CD4-positive, alpha-beta T cell treated with Interleukin-15 for 4 hours (primary cell): ENCODE data around the gene B3GNT8.
A peak's percentile ranks its signal among the peaks of the same experiment; 100 is the strongest.
"Not testable (repeated sequence)": the region's sequence is repeated elsewhere in the genome, so short reads cannot be mapped to it uniquely, and the experiment has no call there.

Source experiments
- DNase-seq: peaks from one replicate; pipeline ENCODE4 v3.0.0-alpha.2; 2020; ENCODE audit warnings: low spot score

The B3GNT8 gene, protein sequence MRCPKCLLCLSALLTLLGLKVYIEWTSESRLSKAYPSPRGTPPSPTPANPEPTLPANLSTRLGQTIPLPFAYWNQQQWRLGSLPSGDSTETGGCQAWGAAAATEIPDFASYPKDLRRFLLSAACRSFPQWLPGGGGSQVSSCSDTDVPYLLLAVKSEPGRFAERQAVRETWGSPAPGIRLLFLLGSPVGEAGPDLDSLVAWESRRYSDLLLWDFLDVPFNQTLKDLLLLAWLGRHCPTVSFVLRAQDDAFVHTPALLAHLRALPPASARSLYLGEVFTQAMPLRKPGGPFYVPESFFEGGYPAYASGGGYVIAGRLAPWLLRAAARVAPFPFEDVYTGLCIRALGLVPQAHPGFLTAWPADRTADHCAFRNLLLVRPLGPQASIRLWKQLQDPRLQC

DNA sequence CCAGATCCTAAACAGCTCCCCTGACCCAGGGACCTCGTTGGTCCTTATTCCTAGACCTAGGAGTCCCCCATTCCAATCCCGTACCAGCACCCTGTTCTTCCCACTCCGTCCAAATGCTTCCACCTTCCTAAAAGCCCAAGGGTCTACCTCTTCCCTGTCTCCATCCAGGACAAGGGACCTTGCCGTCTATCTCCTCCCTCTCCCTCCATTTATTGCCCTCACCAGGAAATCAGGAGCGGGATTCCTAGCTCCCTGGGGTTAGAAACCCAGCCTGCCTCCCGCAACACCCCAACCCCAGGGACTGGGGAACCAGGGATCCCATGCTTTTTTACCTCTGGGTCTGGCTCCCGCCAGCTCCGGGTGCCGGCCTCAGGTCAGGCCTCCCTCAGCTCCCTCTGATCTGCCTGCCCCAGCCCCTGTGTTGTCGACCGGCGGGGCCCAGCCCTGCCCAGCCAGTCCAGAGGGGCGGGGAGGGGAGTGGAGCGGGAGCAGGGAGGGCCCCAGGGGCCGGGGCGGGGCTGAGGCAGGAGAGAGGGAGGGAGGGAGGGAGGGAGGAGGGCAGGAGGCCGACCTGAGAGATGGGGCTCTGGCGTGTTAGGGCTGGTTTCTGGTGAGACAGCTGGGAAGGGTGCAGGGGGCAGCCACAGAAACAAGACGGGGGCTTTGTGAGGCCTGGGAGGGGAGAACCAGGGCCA lies at the start of gene B3GNT8:
TSS of gene B3GNT8 (minus strand) at position 423 of the 695 bp plus-strand sequence. CDS start 596 bp downstream, outside the sequence.
- DNase-seq: peak; percentile 31

DNA sequence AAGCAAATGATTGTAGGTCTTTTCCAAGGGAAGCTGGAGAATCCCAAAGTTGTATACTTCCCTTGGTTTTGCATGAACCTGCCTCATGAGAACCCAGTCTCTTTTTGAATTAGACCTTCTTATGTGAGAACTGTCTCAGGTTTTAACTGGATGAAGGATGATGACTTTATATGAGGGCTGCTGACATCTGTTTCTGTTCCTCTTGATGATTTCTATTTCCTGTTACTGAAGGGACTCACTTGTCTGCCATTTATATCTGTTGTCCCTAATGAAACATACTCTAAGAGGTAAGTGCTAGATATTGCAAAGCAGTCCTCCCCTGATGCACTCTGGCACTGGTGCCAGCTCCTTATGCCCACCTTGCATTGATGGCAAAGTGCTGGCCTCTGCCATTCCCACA lies 49.4 kb upstream of the B3GNT8 start:
- DNase-seq: no peak

DNA sequence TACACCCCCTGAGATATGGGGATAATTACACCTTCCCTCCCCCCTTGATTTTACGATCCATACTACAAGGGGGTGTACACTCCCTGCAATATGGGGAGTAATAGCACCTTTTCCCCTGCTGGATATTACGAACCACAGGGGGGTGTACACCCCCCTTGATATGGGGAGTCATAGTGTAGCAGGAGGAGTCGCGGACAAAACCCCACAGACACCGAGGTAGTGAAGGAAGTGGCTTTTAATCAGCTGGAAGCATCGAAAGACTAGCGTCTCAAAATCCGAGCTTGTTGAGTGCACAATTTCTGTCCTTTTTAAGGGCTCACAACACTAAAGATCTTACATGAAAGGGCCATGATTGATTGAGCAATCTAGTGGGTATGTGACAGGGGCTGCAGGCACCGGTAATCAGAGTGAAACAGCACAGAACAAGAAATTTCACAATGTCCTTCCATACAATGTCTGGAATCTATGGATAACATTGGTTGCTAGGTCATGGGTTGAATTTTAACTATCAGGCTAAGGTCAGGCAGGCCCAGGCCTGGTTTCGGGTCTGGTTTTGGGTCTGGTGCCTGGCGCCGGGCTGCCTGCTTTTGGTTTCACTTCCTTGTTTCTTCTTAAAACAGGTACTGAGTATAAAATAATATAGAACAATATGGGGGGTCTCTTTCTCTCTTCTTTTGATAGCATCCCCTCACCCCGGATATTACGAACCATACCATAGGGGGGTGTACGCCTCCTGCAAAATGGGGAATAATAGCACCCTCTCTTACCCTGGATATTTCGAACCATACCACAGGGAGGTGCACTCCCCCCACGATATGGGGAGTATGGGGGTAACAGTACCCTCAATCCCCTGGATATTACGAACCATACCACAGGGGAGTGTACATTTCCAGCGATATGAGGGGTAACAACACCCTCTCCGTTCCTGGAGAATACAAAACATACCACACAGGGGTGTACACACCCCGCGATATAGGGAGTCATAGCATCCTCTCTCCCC lies 36.4 kb upstream of the B3GNT8 start:
- DNase-seq: not testable (repeated sequence)

DNA sequence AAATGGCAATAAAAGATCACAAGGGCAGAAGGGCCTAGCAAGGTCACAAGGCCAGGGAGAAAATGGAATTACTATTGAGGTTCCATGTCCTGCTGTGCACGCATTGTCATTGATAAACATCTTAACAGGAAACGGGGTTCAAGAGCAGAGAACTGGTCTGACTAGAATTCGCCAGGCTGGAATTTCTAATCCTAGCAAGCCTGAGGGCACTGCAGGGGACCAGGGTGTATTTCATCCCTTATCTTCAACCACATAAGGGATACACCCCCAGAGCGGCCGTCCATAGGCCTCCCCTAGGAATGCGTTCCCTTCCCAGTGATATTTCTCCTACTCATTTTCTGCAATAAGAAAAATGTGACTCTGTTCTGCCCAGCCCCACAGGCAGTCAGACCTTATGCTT lies 35.3 kb upstream of the B3GNT8 start:
- no peak for DNase-seq

DNA sequence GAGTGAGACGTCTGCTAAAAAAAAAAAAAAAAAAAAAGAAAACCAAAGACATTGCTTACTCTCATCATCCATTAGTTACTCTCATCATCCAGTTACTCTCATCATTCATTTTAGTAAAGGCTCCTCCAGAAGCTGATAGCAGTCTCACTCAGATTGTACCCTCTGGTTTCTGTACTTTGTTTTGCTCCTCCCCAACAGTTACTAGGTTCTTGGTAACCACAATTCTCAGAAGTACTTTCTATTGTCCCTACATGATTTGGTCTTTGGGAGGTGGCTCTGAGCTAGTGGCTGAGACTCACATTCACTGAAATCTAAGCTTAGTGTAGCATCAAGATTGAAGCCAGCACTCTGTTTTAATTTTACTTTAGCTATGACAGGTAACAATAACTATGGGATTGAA lies 30.1 kb upstream of the B3GNT8 start:
- DNase-seq: peak; percentile 58

DNA sequence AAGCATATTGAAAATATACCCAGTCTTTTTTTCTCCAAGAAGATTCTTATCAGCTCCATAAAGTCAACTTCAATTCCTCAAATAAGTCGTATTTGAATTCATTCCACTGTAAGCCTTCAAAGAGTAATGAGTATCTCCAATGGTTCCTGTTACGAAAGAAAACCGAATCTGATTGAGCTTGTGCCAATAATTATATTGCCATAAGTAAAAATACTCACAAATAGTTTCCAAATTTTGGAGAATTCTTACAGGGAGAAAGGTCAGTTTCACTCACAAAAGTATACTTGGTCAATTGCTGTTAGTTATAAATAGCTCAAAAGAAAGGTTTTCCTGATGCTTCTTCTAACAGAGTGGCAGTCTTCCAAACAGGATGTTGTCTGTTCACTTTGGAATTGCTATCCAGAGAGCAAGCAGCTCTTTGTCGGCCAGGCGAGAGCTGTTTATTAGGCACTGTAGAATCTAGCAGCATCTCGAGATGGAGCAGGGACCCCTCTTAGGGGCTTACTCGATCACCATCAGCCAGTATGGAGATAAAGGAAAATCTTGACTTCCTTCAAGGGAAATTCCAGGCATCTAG lies 29.3 kb upstream of the B3GNT8 start:
- DNase-seq: no peak

DNA sequence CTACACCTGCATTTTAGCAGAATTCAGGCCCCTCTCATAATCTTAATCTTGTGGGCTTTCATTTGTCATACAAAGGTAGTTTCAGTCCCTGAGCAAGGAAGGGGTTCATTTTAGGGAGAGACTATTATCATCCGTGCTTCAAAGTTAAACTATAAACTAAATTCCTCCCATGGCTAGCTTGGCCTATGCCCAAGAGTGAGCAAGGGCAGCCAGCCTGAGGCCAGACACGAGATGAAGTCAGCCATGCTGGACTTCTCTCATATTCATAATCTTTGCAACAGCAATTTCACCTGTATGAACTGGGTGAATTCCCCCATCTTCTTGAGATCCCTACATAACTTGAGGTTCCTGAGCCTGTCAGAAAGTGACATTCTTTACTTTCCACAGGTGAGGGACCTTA lies 28.8 kb upstream of the B3GNT8 start:
- DNase-seq: no peak

DNA sequence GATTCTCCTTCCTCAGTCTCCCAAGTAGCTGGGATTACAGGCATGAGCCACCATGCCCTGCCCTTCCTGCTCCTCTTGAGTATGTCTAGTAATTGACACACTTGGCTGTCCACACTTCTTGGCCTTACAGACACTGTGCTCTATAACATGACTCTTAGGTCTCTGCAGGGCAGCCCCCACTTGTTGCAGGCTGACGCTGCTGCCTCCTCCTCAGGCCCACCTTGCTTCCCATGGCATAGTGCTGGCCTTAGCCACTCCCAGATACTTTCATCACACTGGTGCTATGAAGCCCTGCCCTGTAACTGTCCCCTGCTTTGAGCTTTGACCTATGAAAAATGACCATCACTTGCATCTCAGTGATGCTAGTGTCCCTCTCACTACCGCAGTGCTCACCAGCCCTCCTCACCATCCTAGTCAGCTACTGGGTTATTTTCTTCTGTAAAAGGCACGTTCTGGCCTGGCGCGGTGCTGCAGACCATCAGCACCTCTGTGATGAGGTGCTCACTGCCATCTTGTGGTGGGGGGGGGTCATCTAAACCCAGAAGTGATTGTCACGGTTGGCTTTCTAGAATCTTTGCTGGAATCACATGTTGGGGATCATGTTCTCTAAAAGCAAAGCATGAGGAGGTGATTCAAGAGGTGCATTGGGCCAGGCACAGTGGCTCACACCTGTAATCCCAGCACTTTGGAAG lies 25.6 kb upstream of the B3GNT8 start:
- no peak for DNase-seq

DNA sequence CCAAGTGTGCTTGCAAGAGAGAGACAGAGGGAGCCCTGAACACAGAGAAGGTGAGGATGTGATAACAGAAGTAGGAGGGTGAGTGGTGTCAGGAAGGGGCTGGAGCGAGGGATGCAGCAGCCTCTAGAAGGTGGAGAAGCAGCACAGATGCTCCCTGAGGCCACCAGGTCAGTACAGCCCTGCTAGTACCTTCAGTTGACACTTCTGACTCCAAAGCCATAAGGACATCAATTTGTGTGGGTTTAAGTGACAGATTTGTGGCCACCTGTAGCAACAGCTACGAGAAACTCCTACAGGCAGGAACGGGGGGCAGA lies 22.6 kb upstream of the B3GNT8 start:
- no peak for DNase-seq

DNA sequence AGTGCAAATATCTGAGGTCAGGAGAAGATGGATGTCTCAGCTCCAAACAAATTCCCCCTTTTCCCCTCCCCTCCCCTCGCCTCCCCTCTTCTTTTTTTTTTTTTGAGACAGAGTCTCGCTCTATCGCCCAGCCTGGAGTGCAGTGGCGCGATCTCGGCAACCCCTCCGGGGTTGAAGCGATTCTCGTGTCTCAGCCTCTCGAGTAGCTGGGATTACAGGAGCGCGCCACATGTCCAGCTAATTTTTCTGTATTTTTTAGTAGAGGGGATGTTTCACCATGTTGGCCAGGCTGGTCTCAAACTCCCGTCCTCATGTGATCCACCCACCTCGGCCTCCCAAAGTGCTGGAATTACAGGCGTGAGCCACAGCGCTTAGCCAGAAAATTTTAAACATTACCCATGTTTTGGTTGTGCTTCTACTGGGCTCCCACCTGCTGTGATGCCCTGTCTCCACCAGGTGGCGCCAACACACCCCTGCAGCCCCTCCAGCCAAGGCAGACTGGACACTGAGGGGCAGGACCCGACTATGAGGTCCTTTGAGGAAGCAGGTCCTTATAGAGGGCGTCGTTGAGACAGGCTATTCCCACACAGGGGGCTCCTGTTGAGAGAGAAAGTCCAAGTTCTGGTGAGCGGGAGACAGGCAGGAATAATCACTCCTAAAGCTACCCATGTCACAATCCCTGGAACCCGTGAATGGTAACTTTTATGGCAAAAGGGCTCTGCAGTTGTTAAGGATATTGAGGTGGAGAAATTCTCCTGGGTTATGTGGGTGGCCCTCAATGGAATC lies 22.1 kb upstream of the B3GNT8 start:
- peak; percentile 65 for DNase-seq

DNA sequence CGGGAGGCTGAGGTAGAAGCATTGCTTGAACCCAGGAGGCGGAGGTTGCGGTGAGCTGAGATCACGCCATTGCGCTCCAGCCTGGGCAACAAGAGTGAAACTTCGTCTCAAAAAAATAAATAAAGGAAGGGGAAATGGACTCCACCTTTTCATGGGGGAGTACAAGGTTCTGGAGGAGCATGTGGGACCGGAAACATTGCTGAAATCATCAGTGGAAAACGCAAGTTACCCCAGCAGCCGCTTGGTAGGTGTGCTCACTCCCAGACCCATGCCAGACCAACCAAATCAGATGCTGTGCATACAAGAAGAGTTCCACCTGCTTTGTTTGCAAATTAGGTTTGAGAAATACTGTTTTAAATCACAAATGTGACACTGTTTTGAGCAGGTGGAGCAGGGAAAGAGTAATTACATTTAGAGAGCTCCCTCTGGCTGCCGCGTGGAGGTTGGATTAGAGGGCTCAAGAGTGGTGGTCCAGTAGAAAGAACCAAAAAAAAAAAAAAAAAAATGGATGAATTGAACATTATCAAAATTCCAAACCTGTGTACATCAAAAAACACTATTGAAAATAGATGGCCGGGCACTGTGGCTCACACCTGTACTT lies 20.7 kb upstream of the B3GNT8 start:
- no peak for DNase-seq

DNA sequence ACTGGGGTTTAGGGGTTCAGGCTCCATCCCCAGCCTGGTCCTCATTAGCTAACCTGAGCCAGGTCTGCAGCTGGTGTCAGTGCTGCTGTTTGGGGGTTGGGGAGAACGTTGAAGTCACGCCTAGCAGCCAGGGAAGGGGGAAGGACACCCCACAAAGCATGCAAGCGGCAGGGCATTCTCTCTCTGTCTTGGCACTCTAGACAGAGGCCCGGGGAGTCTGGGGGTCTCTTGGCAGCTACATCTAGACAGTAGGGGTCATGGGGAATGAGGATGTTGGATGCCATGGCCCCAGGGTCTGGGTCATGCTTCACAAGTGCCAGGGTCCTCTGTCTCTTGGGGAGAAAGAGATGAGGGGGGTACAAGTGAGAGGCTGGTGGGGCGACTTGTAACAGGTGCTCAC lies 18.4 kb upstream of the B3GNT8 start:
- no peak for DNase-seq

DNA sequence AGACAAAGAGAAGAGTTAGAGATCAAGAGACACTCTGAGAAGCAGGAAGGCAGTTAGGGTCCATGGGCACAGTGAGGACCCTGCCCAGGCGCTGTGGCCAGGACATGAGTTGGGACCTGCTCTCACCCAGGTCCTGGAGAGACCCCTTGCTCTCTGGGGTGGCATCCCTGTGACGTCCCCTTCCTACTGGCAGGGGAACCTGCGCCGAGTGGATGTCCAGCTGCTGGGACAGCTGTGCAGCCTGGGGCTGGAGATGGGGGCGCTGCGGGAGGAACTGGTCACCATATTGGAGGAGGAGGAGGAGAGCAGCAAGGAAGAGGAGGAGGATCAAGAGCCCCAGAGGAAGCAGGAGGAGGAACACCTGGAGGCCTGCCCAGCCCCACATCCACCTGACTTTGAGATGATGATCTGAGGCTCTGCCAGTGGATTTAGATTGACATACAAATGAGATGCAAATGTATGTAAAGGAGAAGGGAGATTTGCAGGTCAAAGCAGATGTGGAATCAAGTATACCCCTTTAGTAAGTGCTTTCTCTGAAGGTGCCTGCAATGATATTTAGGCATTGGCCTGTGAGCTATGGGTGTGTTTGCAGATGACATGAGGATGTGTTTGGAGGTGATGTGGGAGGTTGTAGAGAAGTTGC lies 16.8 kb upstream of the B3GNT8 start:
- DNase-seq: no peak

DNA sequence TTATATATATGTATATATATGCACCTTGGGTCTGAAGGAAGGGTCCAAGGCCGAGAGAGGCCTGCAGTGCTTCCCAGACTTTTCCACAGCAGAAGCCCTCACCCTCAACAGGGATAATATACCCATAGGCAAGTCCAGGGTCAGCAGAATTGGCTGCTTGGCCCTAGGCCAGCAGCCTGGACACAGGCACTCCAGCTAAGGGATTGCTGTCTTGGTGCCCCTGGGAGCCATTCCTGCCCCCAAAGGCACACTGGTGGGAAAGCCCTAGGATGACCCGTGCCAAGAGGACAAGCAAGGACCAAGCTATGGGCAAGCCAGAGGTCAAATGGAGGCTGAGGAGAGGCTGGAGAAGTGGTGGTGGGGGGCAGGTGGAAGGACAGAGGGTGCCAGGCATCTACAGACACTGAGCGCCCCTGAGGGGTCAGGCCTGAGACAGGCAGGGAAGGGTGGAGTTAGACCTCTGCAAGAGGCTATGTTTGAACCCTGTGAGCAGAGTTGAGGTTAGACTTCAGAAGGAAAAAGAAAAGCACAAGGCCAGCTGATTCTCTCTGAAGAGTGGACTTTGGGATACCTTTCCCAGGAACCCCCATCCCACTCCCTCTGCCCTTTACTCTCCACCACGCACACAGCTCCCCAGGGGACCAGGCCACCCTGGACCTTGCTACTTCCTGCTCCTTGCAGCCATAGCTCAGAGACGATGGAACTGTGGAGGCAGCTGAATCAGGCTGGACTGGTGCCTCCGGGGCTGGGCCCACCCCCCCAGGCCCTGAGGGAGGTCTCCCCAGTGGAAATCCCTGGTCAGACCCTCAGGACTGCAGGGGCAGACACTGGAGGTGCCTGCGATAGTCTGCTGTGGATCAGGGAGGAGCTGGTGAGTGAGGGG lies 15.5 kb upstream of the B3GNT8 start, which contains the start of gene ERICH4:
TSS of gene ERICH4 (plus strand) at position 684 of the 883 bp plus-strand sequence. CDS start at position 698, 14 bp downstream.
- no peak for DNase-seq

DNA sequence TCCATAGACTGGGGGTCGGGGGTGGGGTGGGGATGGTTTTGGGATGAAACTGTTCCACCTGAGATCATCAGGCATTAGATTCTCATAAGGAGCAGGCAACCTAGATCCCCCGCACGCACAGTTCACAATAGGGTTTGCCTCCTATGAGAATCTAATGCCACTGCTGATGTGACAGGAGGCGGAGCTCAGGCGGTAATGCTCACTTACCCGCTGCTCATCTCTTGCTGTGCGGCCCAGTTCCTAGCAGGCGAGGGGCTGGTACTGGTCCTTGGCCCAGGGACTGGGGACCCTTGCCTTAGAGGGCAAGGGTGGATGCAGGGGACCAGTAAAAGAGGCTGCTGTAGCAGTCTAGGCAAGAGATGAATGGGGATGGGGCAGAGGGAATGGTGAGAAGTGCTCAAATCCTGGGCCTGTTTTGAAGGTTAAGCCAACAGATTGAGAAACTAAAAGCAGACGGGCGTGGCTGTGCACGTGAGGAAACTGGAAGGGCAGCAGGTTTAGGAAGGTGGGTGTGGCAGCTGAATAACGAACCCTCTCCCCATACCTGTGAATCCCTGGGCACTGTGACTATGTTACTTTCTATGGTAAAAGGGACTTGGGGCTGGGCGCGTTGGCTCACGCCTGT lies 14.3 kb upstream of the B3GNT8 start:
- no peak for DNase-seq

DNA sequence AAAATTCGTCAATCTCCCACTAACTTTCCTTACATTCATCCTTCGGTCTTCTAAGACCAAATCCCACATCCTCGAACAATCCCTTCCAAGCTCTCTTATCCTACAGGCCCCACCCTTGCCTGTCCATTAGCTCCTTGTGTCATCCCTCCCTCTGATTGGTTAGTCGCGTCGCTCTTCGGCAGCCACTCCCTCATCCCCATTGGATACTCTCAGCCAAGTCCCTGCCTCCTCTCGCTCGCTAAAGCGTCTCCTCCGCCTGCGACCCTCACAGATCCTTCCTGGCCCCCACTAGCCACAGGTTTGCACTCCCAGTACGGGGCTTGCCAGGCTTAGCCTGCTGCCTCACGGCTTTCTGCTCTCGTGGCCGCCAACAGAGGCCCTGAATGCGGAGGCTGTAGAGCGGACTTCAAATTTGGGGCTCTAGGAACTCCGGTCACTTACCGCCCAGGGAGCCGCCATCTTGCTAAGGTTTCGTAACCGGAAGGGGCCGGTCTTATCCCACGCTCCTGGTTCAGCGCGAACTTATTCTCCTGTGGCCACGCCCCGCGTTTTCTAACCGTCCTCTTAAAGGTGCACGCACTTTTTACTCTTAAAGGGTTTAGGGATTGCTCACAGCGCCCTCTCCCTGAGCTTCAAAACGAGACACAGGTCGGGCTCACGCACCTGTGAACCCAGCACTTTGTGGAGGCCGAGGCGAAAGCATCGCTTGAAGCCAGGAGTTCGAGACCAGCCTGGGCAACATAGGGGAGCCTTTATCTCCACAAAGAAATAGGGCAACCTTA lies 12.5 kb upstream of the B3GNT8 start, which contains the start of gene DMAC2:
TSS of gene DMAC2 (minus strand) at position 472 of the 782 bp plus-strand sequence. CDS start at position 459, 13 bp downstream.
- peak; percentile 95 for DNase-seq

DNA sequence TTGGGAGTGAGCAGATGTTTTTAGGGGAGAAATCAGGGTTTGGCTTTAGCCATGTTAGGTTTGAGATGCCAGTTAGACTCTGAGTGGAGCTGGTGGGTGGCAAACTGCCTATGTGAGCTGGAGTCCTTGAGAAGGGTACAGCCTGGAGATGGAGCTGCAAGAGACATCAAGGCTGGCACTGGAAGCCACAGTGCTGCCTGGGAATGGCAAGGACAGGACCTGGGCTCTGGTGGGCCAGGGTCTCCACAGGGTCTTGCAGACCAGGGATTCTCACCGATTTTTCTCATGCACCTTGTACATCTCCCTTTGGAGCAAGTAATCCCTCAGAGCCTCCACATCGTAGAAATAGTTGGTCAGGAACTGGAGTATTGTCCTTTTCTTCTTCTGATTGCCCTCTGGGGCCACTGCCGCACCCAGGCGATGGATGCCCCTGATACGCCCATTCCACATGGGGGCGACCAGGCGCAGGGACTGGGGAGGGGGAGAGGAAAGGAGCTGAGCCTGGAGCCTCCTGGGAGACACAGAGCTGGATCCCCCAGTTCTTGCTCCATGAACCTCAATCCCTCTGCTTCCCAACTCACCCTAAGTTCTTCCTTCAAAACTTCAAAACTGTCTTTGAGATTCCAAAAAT lies 10.9 kb upstream of the B3GNT8 start:
- no peak for DNase-seq
